Hippocampal formation (tissue), 2 donors: Measurements from ENCODE around the gene RANBP9.

Experiments used
- DNase-seq, 2 donors: peaks; one replicate each; lab custom pipeline; 2025; lab: John Stamatoyannopoulos, UW

RANBP9 gene

GRCh38 chr6:13604135-13604534 lies 107.5 kb downstream of the RANBP9 start:
- no peak for DNase-seq

GRCh38 chr6:13600036-13600435 lies 111.6 kb downstream of the RANBP9 start:
- DNase-seq, result no peak

- no peak for DNase-seq
Measured at GRCh38 chr6:13597073-13597472, 114.6 kb downstream of the RANBP9 start.

GRCh38 chr6:13593720-13594119 lies 117.9 kb downstream of the RANBP9 start:
- DNase-seq, result no peak

- no peak for DNase-seq
Measured at GRCh38 chr6:13593103-13593502, 118.5 kb downstream of the RANBP9 start.

- no peak for DNase-seq
Measured at GRCh38 chr6:13591205-13591921, 120.3 kb downstream of the RANBP9 start.

GRCh38 chr6:13590574-13591153 lies 121.0 kb downstream of the RANBP9 start:
- DNase-seq, result no peak

GRCh38 chr6:13589801-13590200 lies 121.8 kb downstream of the RANBP9 start:
- DNase-seq, result no peak

- no peak for DNase-seq
Measured at GRCh38 chr6:13586603-13587542, 124.8 kb downstream of the RANBP9 start.

GRCh38 chr6:13581700-13582229 lies 129.9 kb downstream of the RANBP9 start:
- DNase-seq, result no peak

- DNase-seq, result no peak
Measured at GRCh38 chr6:13579911-13580310, 131.7 kb downstream of the RANBP9 start.

- DNase-seq, result no peak
Measured at GRCh38 chr6:13577926-13578325, 133.7 kb downstream of the RANBP9 start.

GRCh38 chr6:13576017-13576416 lies 135.6 kb downstream of the RANBP9 start:
- no peak for DNase-seq

- DNase-seq, result no peak
Measured at GRCh38 chr6:13575377-13575775, 136.3 kb downstream of the RANBP9 start.

- DNase-seq, result peak; percentile 64 to 81
Measured at GRCh38 chr6:13574571-13575376, 136.9 kb downstream of the RANBP9 start, which contains the start of gene SIRT5. Gene SIRT5, plus strand, starts transcription at chr6:13574601. Its CDS starts 9,510 bp downstream, at chr6:13584111.

- DNase-seq, result peak; percentile 78 to 85
Measured at GRCh38 chr6:13574149-13574570, 137.5 kb downstream of the RANBP9 start.

GRCh38 chr6:13573669-13574110 lies 137.9 kb downstream of the RANBP9 start:
- peak; percentile 30 to 34 for DNase-seq

- no peak for DNase-seq
Measured at GRCh38 chr6:13572951-13573654, 138.5 kb downstream of the RANBP9 start.

GRCh38 chr6:13572240-13572639 lies 139.4 kb downstream of the RANBP9 start:
- no peak for DNase-seq
